GM19023 (cell line): ENCODE results near the gene RPTOR.

ENCODE experiments used
- ATAC-seq: cut with Tn5 transposase; IDR thresholded peaks from one replicate; pipeline ENCODE4 v1.9.1; 2021; ENCODE audit warnings: mild to moderate bottlenecking, moderate library complexity; ENCODE audit not compliant: unreplicated experiment

The RPTOR gene

GRCh38 chr17:80984749-80985148 lies 440.1 kb downstream of the RPTOR start:
- no peak for ATAC-seq

- ATAC-seq, result no peak
Measured at GRCh38 chr17:80986046-80986445, 441.4 kb downstream of the RPTOR start.

GRCh38 chr17:80986816-80987475 lies 442.3 kb downstream of the RPTOR start:
- ATAC-seq, result no peak

GRCh38 chr17:80987941-80988461 lies 443.4 kb downstream of the RPTOR start:
- ATAC-seq, result no peak

- no peak for ATAC-seq
Measured at GRCh38 chr17:80989586-80989913, 444.9 kb downstream of the RPTOR start.

- no peak for ATAC-seq
Measured at GRCh38 chr17:80990921-80991644, 446.4 kb downstream of the RPTOR start.

- peak; percentile 59 for ATAC-seq
Measured at GRCh38 chr17:80991645-80992076, 447.0 kb downstream of the RPTOR start, which contains the start of gene CHMP6. Gene CHMP6, plus strand, starts transcription at chr17:80991841. Its CDS starts 78 bp downstream, at chr17:80991919.

GRCh38 chr17:80992077-80992947 lies 447.7 kb downstream of the RPTOR start:
- peak; percentile 31 for ATAC-seq

- ATAC-seq, result no peak
Measured at GRCh38 chr17:80992948-80993624, 448.4 kb downstream of the RPTOR start.

- no peak for ATAC-seq
Measured at GRCh38 chr17:80995131-80995530, 450.5 kb downstream of the RPTOR start.

GRCh38 chr17:80996422-80997305 lies 452.0 kb downstream of the RPTOR start:
- no peak for ATAC-seq

GRCh38 chr17:80997424-80998117 lies 452.9 kb downstream of the RPTOR start:
- ATAC-seq, result no peak

- no peak for ATAC-seq
Measured at GRCh38 chr17:80998118-80998747, 453.6 kb downstream of the RPTOR start.

- no peak for ATAC-seq
Measured at GRCh38 chr17:80998748-80999535, 454.3 kb downstream of the RPTOR start.

- ATAC-seq, result no peak
Measured at GRCh38 chr17:80999536-81000333, 455.1 kb downstream of the RPTOR start.

- no peak for ATAC-seq
Measured at GRCh38 chr17:81000334-81000630, 455.6 kb downstream of the RPTOR start.

- ATAC-seq, result no peak
Measured at GRCh38 chr17:81000631-81001357, 456.2 kb downstream of the RPTOR start.
